Measurements from ENCODE around the gene SEC14L6. TPM values are rescaled to one million over a fixed set of nuclear protein-coding genes. Genes with fewer than 3 reads are reported as not detected.

SEC14L6 gene
- total RNA-seq, 1 experiment from 2014 or later = not detected

DNA sequence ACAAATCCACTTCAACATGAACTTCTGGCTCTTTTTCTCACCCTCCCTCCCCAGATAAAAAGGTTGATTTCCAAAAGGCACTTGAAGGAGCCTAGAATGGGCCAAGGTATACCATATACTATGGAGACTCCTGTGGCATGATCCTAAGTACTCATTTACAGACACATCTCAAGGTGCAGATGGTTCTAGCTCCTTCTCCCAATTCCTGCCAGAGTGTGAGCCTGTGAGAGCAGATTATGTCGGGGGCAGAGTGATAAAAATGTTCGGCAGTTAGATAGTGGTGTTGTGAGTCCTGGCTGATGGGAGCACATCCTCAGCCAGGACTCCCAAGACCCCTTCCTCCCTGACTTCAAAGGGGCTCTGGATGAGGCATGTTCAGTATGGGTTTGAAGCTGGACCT lies 66.6 kb downstream of the SEC14L6 start:
- CTCF ChIA-PET = no interaction called here

DNA sequence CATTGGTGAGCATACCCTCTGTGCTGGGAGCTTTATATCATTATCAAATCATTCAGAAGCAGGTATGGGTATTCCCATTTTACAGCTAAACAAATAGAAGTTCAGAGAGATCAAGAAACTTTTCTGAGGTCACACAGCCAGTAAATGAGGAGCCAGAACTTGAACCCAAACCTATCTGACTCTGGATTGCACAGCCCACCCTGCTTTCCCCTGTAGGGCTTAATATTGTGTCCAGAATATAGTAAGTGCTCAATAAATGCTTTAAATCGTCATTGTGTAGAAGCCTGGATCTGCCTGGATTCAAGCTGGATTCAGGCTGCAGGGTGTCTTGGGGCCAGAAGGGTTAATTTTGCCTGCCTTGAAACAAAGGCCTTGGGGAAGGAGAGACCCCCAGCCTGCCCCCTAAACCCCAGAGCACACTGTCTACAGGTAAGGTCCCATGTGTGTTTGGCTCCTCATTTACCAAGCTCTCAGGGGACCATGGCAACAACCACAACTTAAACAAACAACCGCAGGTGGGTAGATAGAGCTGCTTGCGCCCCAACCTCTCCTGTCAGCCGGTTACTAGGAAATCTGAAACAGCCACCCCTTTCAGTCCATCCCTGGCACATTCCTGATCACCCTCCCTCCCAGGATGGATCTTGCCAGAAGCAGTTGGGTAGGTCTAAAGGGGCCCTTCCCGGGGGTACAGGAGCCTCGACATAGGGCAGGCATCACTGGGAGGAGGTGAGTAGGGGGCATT lies 71.7 kb downstream of the SEC14L6 start:
- no peak overlapping the region for H3K27ac ChIP-seq (ENCODE audit: low read length)
- DNase-seq (ENCODE audit: low read depth, low spot score) (no peak), ATAC-seq (no peak)
- H3K4me3 ChIP-seq (ENCODE audit: low read depth in 2 of 2, low read length in 2 of 2) = no peak overlapping the region
- intact Hi-C loops (cut with micrococcal nuclease; ENCODE audit: unreplicated experiment) = no loop called here
- ChIA-PET POLR2A (no interaction called here), CTCF (interaction anchor here (0.7 kb wide), 2 partner anchors 11 to 117 kb away, joined by 3 to 5 read pairs; partner anchors contain the start of gene PES1)
- in situ Hi-C loops (cut with HindIII; ENCODE audit: low pct_unique_long_range_greater_than_20kb, low sequenced_read_pairs) = no loop called here
- TF ChIP-seq, protein P1, sequence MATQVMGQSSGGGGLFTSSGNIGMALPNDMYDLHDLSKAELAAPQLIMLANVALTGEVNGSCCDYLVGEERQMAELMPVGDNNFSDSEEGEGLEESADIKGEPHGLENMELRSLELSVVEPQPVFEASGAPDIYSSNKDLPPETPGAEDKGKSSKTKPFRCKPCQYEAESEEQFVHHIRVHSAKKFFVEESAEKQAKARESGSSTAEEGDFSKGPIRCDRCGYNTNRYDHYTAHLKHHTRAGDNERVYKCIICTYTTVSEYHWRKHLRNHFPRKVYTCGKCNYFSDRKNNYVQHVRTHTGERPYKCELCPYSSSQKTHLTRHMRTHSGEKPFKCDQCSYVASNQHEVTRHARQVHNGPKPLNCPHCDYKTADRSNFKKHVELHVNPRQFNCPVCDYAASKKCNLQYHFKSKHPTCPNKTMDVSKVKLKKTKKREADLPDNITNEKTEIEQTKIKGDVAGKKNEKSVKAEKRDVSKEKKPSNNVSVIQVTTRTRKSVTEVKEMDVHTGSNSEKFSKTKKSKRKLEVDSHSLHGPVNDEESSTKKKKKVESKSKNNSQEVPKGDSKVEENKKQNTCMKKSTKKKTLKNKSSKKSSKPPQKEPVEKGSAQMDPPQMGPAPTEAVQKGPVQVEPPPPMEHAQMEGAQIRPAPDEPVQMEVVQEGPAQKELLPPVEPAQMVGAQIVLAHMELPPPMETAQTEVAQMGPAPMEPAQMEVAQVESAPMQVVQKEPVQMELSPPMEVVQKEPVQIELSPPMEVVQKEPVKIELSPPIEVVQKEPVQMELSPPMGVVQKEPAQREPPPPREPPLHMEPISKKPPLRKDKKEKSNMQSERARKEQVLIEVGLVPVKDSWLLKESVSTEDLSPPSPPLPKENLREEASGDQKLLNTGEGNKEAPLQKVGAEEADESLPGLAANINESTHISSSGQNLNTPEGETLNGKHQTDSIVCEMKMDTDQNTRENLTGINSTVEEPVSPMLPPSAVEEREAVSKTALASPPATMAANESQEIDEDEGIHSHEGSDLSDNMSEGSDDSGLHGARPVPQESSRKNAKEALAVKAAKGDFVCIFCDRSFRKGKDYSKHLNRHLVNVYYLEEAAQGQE (IDR thresholded peaks at IDR 0.05; ENCODE audit: insufficient read depth in 1 of 2, low read depth in 2 of 2, low read length in 1 of 2) = no peak
- TF ChIP-seq SIN3A (IDR thresholded peaks at IDR 0.05; ENCODE audit: borderline replicate concordance, insufficient read depth, low read depth, low read length) (no peak), TCF7L2 (IDR thresholded peaks at IDR 0.05; ENCODE audit: low read depth, low read length) (no peak), POLR2AphosphoS5 (IDR thresholded peaks at IDR 0.05; ENCODE audit: low read depth, low read length) (no peak)
- TF ChIP-seq, protein P2, sequence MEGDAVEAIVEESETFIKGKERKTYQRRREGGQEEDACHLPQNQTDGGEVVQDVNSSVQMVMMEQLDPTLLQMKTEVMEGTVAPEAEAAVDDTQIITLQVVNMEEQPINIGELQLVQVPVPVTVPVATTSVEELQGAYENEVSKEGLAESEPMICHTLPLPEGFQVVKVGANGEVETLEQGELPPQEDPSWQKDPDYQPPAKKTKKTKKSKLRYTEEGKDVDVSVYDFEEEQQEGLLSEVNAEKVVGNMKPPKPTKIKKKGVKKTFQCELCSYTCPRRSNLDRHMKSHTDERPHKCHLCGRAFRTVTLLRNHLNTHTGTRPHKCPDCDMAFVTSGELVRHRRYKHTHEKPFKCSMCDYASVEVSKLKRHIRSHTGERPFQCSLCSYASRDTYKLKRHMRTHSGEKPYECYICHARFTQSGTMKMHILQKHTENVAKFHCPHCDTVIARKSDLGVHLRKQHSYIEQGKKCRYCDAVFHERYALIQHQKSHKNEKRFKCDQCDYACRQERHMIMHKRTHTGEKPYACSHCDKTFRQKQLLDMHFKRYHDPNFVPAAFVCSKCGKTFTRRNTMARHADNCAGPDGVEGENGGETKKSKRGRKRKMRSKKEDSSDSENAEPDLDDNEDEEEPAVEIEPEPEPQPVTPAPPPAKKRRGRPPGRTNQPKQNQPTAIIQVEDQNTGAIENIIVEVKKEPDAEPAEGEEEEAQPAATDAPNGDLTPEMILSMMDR (IDR thresholded peaks at IDR 0.05) = no peak
- H3K36me3 ChIP-seq (ENCODE audit: control insufficient read depth, insufficient read depth, low read length) = no peaks in the 10 kb centered on the region
- H3K4me1 ChIP-seq (ENCODE audit: control insufficient read depth, insufficient read depth, low read length) = no peaks in the 10 kb centered on the region
- BruUV-seq (replicated peaks) = no TSS peak
- no peaks in the 10 kb centered on the region for H3K9me3 ChIP-seq (ENCODE audit: control insufficient read depth, insufficient read depth, low read depth, low read length)
- no peaks in the 10 kb centered on the region; the same call in 1 of the 2 replicates for H3K27me3 ChIP-seq (ENCODE audit: control insufficient read depth, insufficient read depth, low read length)

More for the DNA sequence above, 66.6 kb downstream of the SEC14L6 start:
- DNase-seq (ENCODE audit: low read depth, low spot score) (no peak), ATAC-seq (no peak)
- TF ChIP-seq TCF7L2 (IDR thresholded peaks at IDR 0.05; ENCODE audit: low read depth, low read length) (no peak), POLR2AphosphoS5 (IDR thresholded peaks at IDR 0.05; ENCODE audit: low read depth, low read length) (no peak), SIN3A (IDR thresholded peaks at IDR 0.05; ENCODE audit: borderline replicate concordance, insufficient read depth, low read depth, low read length) (no peak)
- TF ChIP-seq, protein P1 (IDR thresholded peaks at IDR 0.05; ENCODE audit: insufficient read depth in 1 of 2, low read depth in 2 of 2, low read length in 1 of 2) = no peak
- TF ChIP-seq, protein P2 (IDR thresholded peaks at IDR 0.05) = no peak
- no peaks in the 10 kb centered on the region for H3K27me3 ChIP-seq (ENCODE audit: control insufficient read depth, insufficient read depth, low read length)
- no peaks in the 10 kb centered on the region for H3K36me3 ChIP-seq (ENCODE audit: control insufficient read depth, insufficient read depth, low read length)
- POLR2A ChIA-PET = no interaction called here
- intact Hi-C loops (cut with micrococcal nuclease; ENCODE audit: unreplicated experiment) (no loop called here), in situ Hi-C loops (cut with HindIII; ENCODE audit: low pct_unique_long_range_greater_than_20kb, low sequenced_read_pairs) (no loop called here)
- no peaks in the 10 kb centered on the region for H3K9me3 ChIP-seq (ENCODE audit: control insufficient read depth, insufficient read depth, low read depth, low read length)
- H3K27ac ChIP-seq (ENCODE audit: low read length) = no peak overlapping the region
- H3K4me3 ChIP-seq (ENCODE audit: low read depth in 2 of 2, low read length in 2 of 2) = no peak overlapping the region
- BruUV-seq (replicated peaks) = no TSS peak
- H3K4me1 ChIP-seq (ENCODE audit: control insufficient read depth, insufficient read depth, low read length) = no peaks in the 10 kb centered on the region

All from Panc1 (cell line).